Tibial nerve (tissue), 3 donors: ENCODE measurements around the gene SEMA4G.

ENCODE experiments used
- POLR2A ChIP-seq, 2 donors: fragments of 450-650 bp; IDR thresholded peaks; one replicate each; pipeline ENCODE4 v1.6.1; 2017; ENCODE audit warnings: antibody characterized with exemption in 2 of 2, mild to moderate bottlenecking in 2 of 2, moderate library complexity in 2 of 2
- TF ChIP-seq, protein P1 (sequence below), 5 experiments: fragments of 200-600 bp in 3 of 5; fragments of 450-650 bp in 2 of 5; sonication (generic) in 3 of 5; IDR thresholded peaks; one replicate each; pipeline ENCODE4 v1.5.1; 2016 to 2019; ENCODE audit warnings: antibody characterized with exemption in 5 of 5, mild to moderate bottlenecking in 3 of 5, moderate library complexity in 2 of 5

DNA sequence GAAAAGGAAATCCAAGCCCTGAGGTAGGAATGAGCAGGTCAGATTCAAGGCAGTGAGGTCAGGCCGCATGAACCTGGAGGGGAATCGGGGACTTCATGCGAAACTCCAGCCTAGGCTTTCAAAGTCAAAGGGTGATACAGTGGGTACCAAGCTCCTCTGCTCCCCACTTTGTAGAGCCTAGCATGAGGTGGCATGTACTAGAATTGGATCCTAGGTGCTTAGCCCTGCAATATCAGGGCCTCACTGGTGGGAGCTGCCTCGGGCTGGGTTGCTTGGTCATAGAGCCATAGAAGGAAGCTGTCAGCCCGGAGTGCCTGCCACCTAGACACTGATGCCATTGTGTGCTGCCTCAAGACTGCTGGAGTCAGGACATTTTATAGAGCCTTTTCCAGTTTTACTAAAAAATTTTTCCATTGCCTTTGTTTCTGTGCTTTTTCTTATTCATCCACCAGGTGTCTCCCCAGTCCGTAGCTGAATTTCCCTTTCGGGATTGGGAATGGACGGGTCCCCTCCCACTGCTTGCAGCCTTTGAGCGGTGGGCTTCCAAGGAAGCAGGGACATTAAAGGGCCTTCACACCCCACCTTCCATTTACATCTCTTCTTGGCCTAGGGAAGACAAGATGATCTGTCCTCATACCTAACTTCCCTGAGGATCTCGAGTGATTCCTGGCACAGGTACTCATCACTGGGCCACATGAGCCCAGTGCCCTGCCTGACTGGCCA, 24.8 kb downstream of the SEMA4G start:
- peak in 1 of 2 donors; percentile 31 for TF ChIP-seq POLR2A (IDR thresholded peaks at IDR 0.05)
- TF ChIP-seq, protein P1, sequence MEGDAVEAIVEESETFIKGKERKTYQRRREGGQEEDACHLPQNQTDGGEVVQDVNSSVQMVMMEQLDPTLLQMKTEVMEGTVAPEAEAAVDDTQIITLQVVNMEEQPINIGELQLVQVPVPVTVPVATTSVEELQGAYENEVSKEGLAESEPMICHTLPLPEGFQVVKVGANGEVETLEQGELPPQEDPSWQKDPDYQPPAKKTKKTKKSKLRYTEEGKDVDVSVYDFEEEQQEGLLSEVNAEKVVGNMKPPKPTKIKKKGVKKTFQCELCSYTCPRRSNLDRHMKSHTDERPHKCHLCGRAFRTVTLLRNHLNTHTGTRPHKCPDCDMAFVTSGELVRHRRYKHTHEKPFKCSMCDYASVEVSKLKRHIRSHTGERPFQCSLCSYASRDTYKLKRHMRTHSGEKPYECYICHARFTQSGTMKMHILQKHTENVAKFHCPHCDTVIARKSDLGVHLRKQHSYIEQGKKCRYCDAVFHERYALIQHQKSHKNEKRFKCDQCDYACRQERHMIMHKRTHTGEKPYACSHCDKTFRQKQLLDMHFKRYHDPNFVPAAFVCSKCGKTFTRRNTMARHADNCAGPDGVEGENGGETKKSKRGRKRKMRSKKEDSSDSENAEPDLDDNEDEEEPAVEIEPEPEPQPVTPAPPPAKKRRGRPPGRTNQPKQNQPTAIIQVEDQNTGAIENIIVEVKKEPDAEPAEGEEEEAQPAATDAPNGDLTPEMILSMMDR (IDR thresholded peaks at IDR 0.05), result peak; percentile 52 to 89 (median 68)
